Measurements from ENCODE around the gene MTFMT. TPM values are rescaled to one million over a fixed set of nuclear protein-coding genes. Genes with fewer than 3 reads are reported as not detected.

Gene MTFMT
- total and polyA plus RNA-seq, 2 of the 13 experiments (the other 11 are each of a cell fraction or from before 2014, with no cell fraction given), result 9.9 to 23.2 TPM

GRCh38 chr15:64989416-64990167 is 39.8 kb downstream of the MTFMT start, which contains the start of gene SPG21 (continued):
- TF ChIP-seq AKNA (CRISPR knock-in tag; IDR thresholded peaks at IDR 0.05; ENCODE audit: borderline replicate concordance) (no peak), ZBTB10 (CRISPR knock-in tag; IDR thresholded peaks at IDR 0.05; ENCODE audit: borderline replicate concordance) (no peak), SKIL (CRISPR knock-in tag; IDR thresholded peaks at IDR 0.05; ENCODE audit: borderline replicate concordance) (no peak), MIER2 (CRISPR knock-in tag; IDR thresholded peaks at IDR 0.05) (no peak), HNRNPL (IDR thresholded peaks at IDR 0.05; ENCODE audit: low read depth, low read length) (no peak), FOXA1 (IDR thresholded peaks at IDR 0.05) (no peak), FOXA1 (CRISPR knock-in tag; IDR thresholded peaks at IDR 0.05) (no peak), KMT2A (CRISPR knock-in tag; IDR thresholded peaks at IDR 0.05) (0 out of 2 replicates have a peak, but pooled peaks have one; percentile 61), ZNF232 (CRISPR knock-in tag; IDR thresholded peaks at IDR 0.05; ENCODE audit: borderline replicate concordance) (no peak), U2AF1 (optimal IDR thresholded peaks at IDR 0.05; ENCODE audit: low read depth, low read length) (no peak), ZNF770 (CRISPR knock-in tag; IDR thresholded peaks at IDR 0.05) (peak; percentile 56), CEBPG (CRISPR knock-in tag; IDR thresholded peaks at IDR 0.05) (no peak), PHB2 (IDR thresholded peaks at IDR 0.05; ENCODE audit: partially characterized antibody) (no peak), ZKSCAN8 (CRISPR knock-in tag; IDR thresholded peaks at IDR 0.05; ENCODE audit: borderline replicate concordance) (no peak), PRDM4 (CRISPR knock-in tag; IDR thresholded peaks at IDR 0.05; ENCODE audit: borderline replicate concordance) (no peak)
